GM23338 (cell line): ENCODE measurements around the gene ENPP7. TPM values are rescaled to one million over a fixed set of nuclear protein-coding genes. Genes with fewer than 3 reads are reported as not detected.

Source experiments
- ATAC-seq: fragments of 200-7000 bp; cut with Tn5 transposase; 3 replicates; pipeline ENCODE4 v1.9.1; 2020
- DNase-seq: peaks from one replicate; pipeline ENCODE4 v3.0.0-alpha.2; 2015; ENCODE audit warnings: low spot score
- H2AFZ ChIP-seq: fragments of 200-600 bp; sonication (generic); 2 replicates; pipeline ENCODE4 v1.8.0; 2016; ENCODE audit warnings: antibody characterized with exemption, mild to moderate bottlenecking, moderate library complexity
- H3F3A ChIP-seq: fragments of 200-600 bp; sonication (generic); replicated peaks from 2 replicates; pipeline ENCODE4 v1.8.0; 2017; ENCODE audit warnings: antibody characterized with exemption, mixed run types, low read depth
- H3K27ac ChIP-seq: fragments of 200-600 bp; sonication (generic); 2 replicates; pipeline ENCODE4 v1.6.1; 2016; ENCODE audit warnings: low read depth
- H3K27me3 ChIP-seq: fragments of 200-600 bp; sonication (generic); 2 replicates; pipeline ENCODE4 v1.8.0; 2016; ENCODE audit warnings: mild to moderate bottlenecking, mixed run types, moderate library complexity; ENCODE audit not compliant: insufficient read depth
- H3K36me3 ChIP-seq: fragments of 200-600 bp; sonication (generic); 2 replicates; pipeline ENCODE4 v1.8.0; 2016; ENCODE audit warnings: mild to moderate bottlenecking; ENCODE audit not compliant: insufficient read depth
- H3K4me1 ChIP-seq: fragments of 200-600 bp; sonication (generic); 2 replicates; pipeline ENCODE4 v1.8.0; 2016; ENCODE audit warnings: mild to moderate bottlenecking, moderate library complexity; ENCODE audit not compliant: insufficient read depth
- H3K4me2 ChIP-seq: fragments of 200-600 bp; sonication (generic); 2 replicates; pipeline ENCODE4 v1.7.1; 2017; ENCODE audit warnings: mixed run types
- H3K4me3 ChIP-seq: fragments of 200-600 bp; sonication (generic); 2 replicates; pipeline ENCODE4 v1.6.1; 2016; ENCODE audit warnings: mixed run types
- H3K79me2 ChIP-seq: fragments of 200-600 bp; sonication (generic); replicated peaks from 2 replicates; pipeline ENCODE4 v1.8.0; 2017; ENCODE audit warnings: mild to moderate bottlenecking; ENCODE audit not compliant: insufficient read depth
- H3K9me2 ChIP-seq: fragments of 200-600 bp; sonication (generic); 2 replicates; pipeline ENCODE4 v1.8.0; 2017; ENCODE audit not compliant: insufficient read depth
- H4K20me1 ChIP-seq: fragments of 200-600 bp; sonication (generic); replicated peaks from 2 replicates; pipeline ENCODE4 v1.8.0; 2017; ENCODE audit warnings: mild to moderate bottlenecking; ENCODE audit not compliant: insufficient read depth
- H3K27ac Mint-ChIP-seq: 2 replicates; pipeline ENCODE4 v1.8.0; 2020; ENCODE audit warnings: inconsistent platforms, mild to moderate bottlenecking, moderate library complexity, mixed read lengths
- H3K27me3 Mint-ChIP-seq: 3 replicates; pipeline ENCODE4 v1.8.0; 2022; ENCODE audit warnings: low read depth, mild to moderate bottlenecking, moderate library complexity, mixed read lengths, inconsistent platforms; ENCODE audit not compliant: insufficient read depth, poor library complexity
- H3K36me3 Mint-ChIP-seq: 3 replicates; pipeline ENCODE4 v1.8.0; 2021; ENCODE audit warnings: low read depth, mild to moderate bottlenecking, inconsistent platforms, moderate library complexity, mixed read lengths
- H3K4me1 Mint-ChIP-seq: 3 replicates; pipeline ENCODE4 v1.8.0; 2020; ENCODE audit warnings: mild to moderate bottlenecking, inconsistent platforms, mixed read lengths
- H3K4me3 Mint-ChIP-seq: 3 replicates; pipeline ENCODE4 v1.8.0; 2021; ENCODE audit warnings: moderate library complexity, mild to moderate bottlenecking, inconsistent platforms, mixed read lengths
- H3K9me3 Mint-ChIP-seq: 3 replicates; pipeline ENCODE4 v1.8.0; 2020; ENCODE audit warnings: moderate library complexity, mild to moderate bottlenecking, inconsistent platforms, mixed read lengths
- CREB1 ChIP-seq: fragments of 250-450 bp; sonication (Bioruptor Pico); IDR thresholded peaks from 2 replicates; pipeline ENCODE4 v1.5.0; 2020; ENCODE audit warnings: low read depth, mild to moderate bottlenecking, moderate library complexity
- EZH2 ChIP-seq: fragments of 200-600 bp; sonication (generic); IDR thresholded peaks from one replicate; pipeline ENCODE4 v1.8.0; 2017; ENCODE audit warnings: antibody characterized with exemption, mild to moderate bottlenecking, low read depth; ENCODE audit not compliant: unreplicated experiment
- EZH2phosphoT487 ChIP-seq: fragments of 200-600 bp; sonication (generic); IDR thresholded peaks from one replicate; pipeline ENCODE4 v1.8.1; 2018; ENCODE audit warnings: antibody characterized with exemption; ENCODE audit not compliant: unreplicated experiment
- JUNB ChIP-seq: IDR thresholded peaks from one replicate; pipeline ENCODE4 v1.6.1; 2016; ENCODE audit warnings: antibody characterized with exemption; ENCODE audit not compliant: unreplicated experiment
- NANOG ChIP-seq: IDR thresholded peaks from 2 replicates; pipeline ENCODE4 v1.6.1; 2016; ENCODE audit warnings: antibody characterized with exemption, borderline replicate concordance
- POLR2AphosphoS5 ChIP-seq: IDR thresholded peaks from 2 replicates; pipeline ENCODE4 v1.6.1; 2016; ENCODE audit warnings: antibody characterized with exemption, low read depth
- STAT1 ChIP-seq: IDR thresholded peaks from one replicate; pipeline ENCODE4 v1.6.1; 2016; ENCODE audit warnings: antibody characterized with exemption; ENCODE audit not compliant: unreplicated experiment
- ZNF114 ChIP-seq: fragments of 250-450 bp; sonication (Bioruptor Pico); IDR thresholded peaks from 2 replicates; pipeline ENCODE4 v1.5.0; 2020; ENCODE audit warnings: mild to moderate bottlenecking, moderate library complexity
- ZNF331 ChIP-seq: fragments of 250-450 bp; sonication (Bioruptor Pico); IDR thresholded peaks from 2 replicates; pipeline ENCODE4 v1.5.0; 2020; ENCODE audit warnings: low read depth, mild to moderate bottlenecking, moderate library complexity
- polyA plus RNA-seq: library from polyadenylated mRNA; unstranded; fragments of >200 nt; fragmentation: Nextera tagmentation; extraction: Ambion mirVana; gene quantifications from 2 replicates; pipeline ENCODE4 v1.2.1, GENCODE V29; 2016
- total RNA-seq: library from RNA; depleted of rRNA; stranded (reverse); fragments of >200 nt; shearing (Covaris generic); gene quantifications from 2 replicates; pipeline ENCODE4 v1.2.3, GENCODE V29; 2014
- TF ChIP-seq, protein P1 (sequence below): IDR thresholded peaks from 2 replicates; pipeline ENCODE4 v1.6.1; 2016; ENCODE audit warnings: antibody characterized with exemption
- TF ChIP-seq, protein P2 (sequence below): fragments of 250-450 bp; sonication (Bioruptor Pico); IDR thresholded peaks from 2 replicates; pipeline ENCODE4 v1.5.0; 2020; ENCODE audit warnings: mild to moderate bottlenecking, moderate library complexity
- TF ChIP-seq, protein P3 (sequence below), 2 experiments: fragments of 200-600 bp in 1 of 2; sonication (generic) in 1 of 2; conservative IDR thresholded peaks; 2 replicates each; pipeline versions ENCODE4 v1.5.1 to v1.6.1; 2016 to 2017; ENCODE audit warnings: antibody characterized with exemption in 2 of 2, low read depth in 2 of 2, mild to moderate bottlenecking in 2 of 2, moderate library complexity in 1 of 2
- TF ChIP-seq, protein P4 (sequence below): IDR thresholded peaks from one replicate; pipeline ENCODE4 v1.6.1; 2018; ENCODE audit warnings: antibody characterized with exemption; ENCODE audit not compliant: unreplicated experiment

ENPP7 gene
- total and polyA plus RNA-seq, 2 experiments from 2014 or later, result not detected

DNA sequence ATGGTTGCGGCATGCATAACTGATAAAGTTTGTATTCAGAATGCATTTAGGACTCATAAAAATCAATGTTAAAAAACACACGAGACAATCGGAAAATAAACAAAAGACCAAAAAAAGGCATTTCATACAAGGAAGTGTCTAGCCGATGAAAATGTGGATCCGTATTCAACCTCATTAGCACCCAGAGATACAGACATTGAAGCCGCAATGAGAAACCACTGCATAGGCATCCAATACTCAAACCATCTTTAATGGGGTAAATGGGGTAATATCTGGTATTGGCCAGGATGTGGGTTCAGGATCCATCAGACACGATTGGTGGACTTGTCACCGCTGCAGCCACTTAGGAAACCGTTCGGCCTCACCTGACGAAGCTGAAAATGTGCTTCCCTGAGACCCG is 47.4 kb upstream of the ENPP7 start:
- Histone ChIP-seq H4K20me1 (no peaks in the 10 kb centered on the region), H3K4me2 (no peak overlapping the region), H3K9me2 (no peaks in the 10 kb centered on the region), H3K27ac (no peak overlapping the region), H3F3A (no peaks in the 10 kb centered on the region), H3K79me2 (no peaks in the 10 kb centered on the region), H3K36me3 (no peaks in the 10 kb centered on the region), H3K4me1 (no peaks in the 10 kb centered on the region; the same call in 1 of the 2 replicates), H3K27me3 (no peaks in the 10 kb centered on the region), H3K4me3 (no peak overlapping the region), H2AFZ (no peak overlapping the region)
- no peak for DNase-seq
- Mint-ChIP-seq H3K27me3 (peaks cover 5% of the 10 kb centered on the region), H3K4me1 (peaks cover 8% of the 10 kb centered on the region), H3K4me3 (no peak overlapping the region), H3K36me3 (no peaks in the 10 kb centered on the region), H3K9me3 (no peaks in the 10 kb centered on the region; the same call in 2 of the 3 replicates), H3K27ac (no peak overlapping the region)
- no peak for ATAC-seq
- TF ChIP-seq EZH2phosphoT487 (no peak), POLR2AphosphoS5 (no peak), ZNF331 (CRISPR knock-in tag) (no peak), ZNF114 (CRISPR knock-in tag) (no peak), CREB1 (CRISPR knock-in tag) (no peak), STAT1 (no peak), JUNB (no peak), NANOG (no peak), EZH2 (no peak)
- TF ChIP-seq, protein P1, sequence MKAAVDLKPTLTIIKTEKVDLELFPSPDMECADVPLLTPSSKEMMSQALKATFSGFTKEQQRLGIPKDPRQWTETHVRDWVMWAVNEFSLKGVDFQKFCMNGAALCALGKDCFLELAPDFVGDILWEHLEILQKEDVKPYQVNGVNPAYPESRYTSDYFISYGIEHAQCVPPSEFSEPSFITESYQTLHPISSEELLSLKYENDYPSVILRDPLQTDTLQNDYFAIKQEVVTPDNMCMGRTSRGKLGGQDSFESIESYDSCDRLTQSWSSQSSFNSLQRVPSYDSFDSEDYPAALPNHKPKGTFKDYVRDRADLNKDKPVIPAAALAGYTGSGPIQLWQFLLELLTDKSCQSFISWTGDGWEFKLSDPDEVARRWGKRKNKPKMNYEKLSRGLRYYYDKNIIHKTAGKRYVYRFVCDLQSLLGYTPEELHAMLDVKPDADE, result no peak
- TF ChIP-seq, protein P2, sequence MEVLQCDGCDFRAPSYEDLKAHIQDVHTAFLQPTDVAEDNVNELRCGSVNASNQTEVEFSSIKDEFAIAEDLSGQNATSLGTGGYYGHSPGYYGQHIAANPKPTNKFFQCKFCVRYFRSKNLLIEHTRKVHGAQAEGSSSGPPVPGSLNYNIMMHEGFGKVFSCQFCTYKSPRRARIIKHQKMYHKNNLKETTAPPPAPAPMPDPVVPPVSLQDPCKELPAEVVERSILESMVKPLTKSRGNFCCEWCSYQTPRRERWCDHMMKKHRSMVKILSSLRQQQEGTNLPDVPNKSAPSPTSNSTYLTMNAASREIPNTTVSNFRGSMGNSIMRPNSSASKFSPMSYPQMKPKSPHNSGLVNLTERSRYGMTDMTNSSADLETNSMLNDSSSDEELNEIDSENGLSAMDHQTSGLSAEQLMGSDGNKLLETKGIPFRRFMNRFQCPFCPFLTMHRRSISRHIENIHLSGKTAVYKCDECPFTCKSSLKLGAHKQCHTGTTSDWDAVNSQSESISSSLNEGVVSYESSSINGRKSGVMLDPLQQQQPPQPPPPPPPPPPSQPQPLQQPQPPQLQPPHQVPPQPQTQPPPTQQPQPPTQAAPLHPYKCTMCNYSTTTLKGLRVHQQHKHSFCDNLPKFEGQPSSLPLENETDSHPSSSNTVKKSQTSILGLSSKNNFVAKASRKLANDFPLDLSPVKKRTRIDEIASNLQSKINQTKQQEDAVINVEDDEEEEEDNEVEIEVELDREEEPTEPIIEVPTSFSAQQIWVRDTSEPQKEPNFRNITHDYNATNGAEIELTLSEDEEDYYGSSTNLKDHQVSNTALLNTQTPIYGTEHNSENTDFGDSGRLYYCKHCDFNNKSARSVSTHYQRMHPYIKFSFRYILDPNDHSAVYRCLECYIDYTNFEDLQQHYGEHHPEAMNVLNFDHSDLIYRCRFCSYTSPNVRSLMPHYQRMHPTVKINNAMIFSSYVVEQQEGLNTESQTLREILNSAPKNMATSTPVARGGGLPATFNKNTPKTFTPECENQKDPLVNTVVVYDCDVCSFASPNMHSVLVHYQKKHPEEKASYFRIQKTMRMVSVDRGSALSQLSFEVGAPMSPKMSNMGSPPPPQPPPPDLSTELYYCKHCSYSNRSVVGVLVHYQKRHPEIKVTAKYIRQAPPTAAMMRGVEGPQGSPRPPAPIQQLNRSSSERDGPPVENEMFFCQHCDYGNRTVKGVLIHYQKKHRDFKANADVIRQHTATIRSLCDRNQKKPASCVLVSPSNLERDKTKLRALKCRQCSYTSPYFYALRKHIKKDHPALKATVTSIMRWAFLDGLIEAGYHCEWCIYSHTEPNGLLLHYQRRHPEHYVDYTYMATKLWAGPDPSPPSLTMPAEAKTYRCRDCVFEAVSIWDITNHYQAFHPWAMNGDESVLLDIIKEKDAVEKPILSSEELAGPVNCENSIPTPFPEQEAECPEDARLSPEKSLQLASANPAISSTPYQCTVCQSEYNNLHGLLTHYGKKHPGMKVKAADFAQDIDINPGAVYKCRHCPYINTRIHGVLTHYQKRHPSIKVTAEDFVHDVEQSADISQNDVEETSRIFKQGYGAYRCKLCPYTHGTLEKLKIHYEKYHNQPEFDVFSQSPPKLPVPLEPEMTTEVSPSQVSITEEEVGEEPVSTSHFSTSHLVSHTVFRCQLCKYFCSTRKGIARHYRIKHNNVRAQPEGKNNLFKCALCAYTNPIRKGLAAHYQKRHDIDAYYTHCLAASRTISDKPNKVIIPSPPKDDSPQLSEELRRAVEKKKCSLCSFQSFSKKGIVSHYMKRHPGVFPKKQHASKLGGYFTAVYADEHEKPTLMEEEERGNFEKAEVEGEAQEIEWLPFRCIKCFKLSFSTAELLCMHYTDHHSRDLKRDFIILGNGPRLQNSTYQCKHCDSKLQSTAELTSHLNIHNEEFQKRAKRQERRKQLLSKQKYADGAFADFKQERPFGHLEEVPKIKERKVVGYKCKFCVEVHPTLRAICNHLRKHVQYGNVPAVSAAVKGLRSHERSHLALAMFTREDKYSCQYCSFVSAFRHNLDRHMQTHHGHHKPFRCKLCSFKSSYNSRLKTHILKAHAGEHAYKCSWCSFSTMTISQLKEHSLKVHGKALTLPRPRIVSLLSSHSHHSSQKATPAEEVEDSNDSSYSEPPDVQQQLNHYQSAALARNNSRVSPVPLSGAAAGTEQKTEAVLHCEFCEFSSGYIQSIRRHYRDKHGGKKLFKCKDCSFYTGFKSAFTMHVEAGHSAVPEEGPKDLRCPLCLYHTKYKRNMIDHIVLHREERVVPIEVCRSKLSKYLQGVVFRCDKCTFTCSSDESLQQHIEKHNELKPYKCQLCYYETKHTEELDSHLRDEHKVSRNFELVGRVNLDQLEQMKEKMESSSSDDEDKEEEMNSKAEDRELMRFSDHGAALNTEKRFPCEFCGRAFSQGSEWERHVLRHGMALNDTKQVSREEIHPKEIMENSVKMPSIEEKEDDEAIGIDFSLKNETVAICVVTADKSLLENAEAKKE (CRISPR knock-in tag), result no peak
- TF ChIP-seq, protein P3, sequence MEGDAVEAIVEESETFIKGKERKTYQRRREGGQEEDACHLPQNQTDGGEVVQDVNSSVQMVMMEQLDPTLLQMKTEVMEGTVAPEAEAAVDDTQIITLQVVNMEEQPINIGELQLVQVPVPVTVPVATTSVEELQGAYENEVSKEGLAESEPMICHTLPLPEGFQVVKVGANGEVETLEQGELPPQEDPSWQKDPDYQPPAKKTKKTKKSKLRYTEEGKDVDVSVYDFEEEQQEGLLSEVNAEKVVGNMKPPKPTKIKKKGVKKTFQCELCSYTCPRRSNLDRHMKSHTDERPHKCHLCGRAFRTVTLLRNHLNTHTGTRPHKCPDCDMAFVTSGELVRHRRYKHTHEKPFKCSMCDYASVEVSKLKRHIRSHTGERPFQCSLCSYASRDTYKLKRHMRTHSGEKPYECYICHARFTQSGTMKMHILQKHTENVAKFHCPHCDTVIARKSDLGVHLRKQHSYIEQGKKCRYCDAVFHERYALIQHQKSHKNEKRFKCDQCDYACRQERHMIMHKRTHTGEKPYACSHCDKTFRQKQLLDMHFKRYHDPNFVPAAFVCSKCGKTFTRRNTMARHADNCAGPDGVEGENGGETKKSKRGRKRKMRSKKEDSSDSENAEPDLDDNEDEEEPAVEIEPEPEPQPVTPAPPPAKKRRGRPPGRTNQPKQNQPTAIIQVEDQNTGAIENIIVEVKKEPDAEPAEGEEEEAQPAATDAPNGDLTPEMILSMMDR (conservative IDR thresholded peaks at IDR 0.05; ENCODE audit: low read depth in 2 of 2), result no peak
- TF ChIP-seq, protein P4, sequence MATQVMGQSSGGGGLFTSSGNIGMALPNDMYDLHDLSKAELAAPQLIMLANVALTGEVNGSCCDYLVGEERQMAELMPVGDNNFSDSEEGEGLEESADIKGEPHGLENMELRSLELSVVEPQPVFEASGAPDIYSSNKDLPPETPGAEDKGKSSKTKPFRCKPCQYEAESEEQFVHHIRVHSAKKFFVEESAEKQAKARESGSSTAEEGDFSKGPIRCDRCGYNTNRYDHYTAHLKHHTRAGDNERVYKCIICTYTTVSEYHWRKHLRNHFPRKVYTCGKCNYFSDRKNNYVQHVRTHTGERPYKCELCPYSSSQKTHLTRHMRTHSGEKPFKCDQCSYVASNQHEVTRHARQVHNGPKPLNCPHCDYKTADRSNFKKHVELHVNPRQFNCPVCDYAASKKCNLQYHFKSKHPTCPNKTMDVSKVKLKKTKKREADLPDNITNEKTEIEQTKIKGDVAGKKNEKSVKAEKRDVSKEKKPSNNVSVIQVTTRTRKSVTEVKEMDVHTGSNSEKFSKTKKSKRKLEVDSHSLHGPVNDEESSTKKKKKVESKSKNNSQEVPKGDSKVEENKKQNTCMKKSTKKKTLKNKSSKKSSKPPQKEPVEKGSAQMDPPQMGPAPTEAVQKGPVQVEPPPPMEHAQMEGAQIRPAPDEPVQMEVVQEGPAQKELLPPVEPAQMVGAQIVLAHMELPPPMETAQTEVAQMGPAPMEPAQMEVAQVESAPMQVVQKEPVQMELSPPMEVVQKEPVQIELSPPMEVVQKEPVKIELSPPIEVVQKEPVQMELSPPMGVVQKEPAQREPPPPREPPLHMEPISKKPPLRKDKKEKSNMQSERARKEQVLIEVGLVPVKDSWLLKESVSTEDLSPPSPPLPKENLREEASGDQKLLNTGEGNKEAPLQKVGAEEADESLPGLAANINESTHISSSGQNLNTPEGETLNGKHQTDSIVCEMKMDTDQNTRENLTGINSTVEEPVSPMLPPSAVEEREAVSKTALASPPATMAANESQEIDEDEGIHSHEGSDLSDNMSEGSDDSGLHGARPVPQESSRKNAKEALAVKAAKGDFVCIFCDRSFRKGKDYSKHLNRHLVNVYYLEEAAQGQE, result no peak
